Measurements from ENCODE around the gene PEAK1. TPM values are rescaled to one million over a fixed set of nuclear protein-coding genes. Genes with fewer than 3 reads are reported as not detected.

Gene PEAK1
- polyA plus RNA-seq, 2 of the 4 experiments (the other 2 are of a cell fraction): 7.5 to 13.7 TPM

GRCh38 chr15:77436822-77437221 is 16.9 kb upstream of the PEAK1 start:
- no peaks in the 10 kb centered on the region for H3K9me3 ChIP-seq
- no peak for FAIRE-seq
- ATAC-seq: no peak
- POLR2A ChIA-PET: no interaction called here
- TF ChIP-seq RFX5 (IDR thresholded peaks at IDR 0.05): no peak
- no peak for TF ChIP-seq EP300 (IDR thresholded peaks at IDR 0.05)
- no peak for TF ChIP-seq ATOH8 (CRISPR knock-in tag; IDR thresholded peaks at IDR 0.05; ENCODE audit: low read depth)
- no peak for TF ChIP-seq CEBPB (IDR thresholded peaks at IDR 0.05)
- no peak for TF ChIP-seq MAX (IDR thresholded peaks at IDR 0.05)
- no peak for TF ChIP-seq EHMT2 (IDR thresholded peaks at IDR 0.05; ENCODE audit: low read depth)
- no peak for TF ChIP-seq ZNF302 (CRISPR knock-in tag; IDR thresholded peaks at IDR 0.05)
- TF ChIP-seq BHLHE40 (IDR thresholded peaks at IDR 0.05; ENCODE audit: low read depth, low read length): no peak
- no peak for TF ChIP-seq KDM5A (IDR thresholded peaks at IDR 0.05)
- TF ChIP-seq MYC (IDR thresholded peaks at IDR 0.05; ENCODE audit: borderline replicate concordance, low read length): no peak
- TF ChIP-seq RARB (CRISPR knock-in tag; IDR thresholded peaks at IDR 0.05): no peak
- TF ChIP-seq EHF (CRISPR knock-in tag; IDR thresholded peaks at IDR 0.05): no peak
- TF ChIP-seq HEYL (CRISPR knock-in tag; IDR thresholded peaks at IDR 0.05): no peak
- TF ChIP-seq E2F6 (IDR thresholded peaks at IDR 0.05; ENCODE audit: borderline replicate concordance, low read depth): no peak
- TF ChIP-seq TP53 (CRISPR knock-in tag; IDR thresholded peaks at IDR 0.05): no peak
- TF ChIP-seq HMGXB4 (CRISPR knock-in tag; IDR thresholded peaks at IDR 0.05; ENCODE audit: borderline replicate concordance): no peak
- no peak for TF ChIP-seq KDM1A (IDR thresholded peaks at IDR 0.05; ENCODE audit: low read depth)
- TF ChIP-seq HOXA7 (CRISPR knock-in tag; IDR thresholded peaks at IDR 0.05): no peak
- DNase-seq (ENCODE audit: low read depth in 1 of 2, low spot score in 1 of 2): no peak
- CTCF ChIA-PET: interaction anchor here (0.9 to 1.3 kb wide), 4 partner anchors 21 to 318 kb away, joined by 3 read pairs; no protein-coding TSS in a partner anchor
- H3K4me3 ChIP-seq: no peak overlapping the region
- H3K4me2 ChIP-seq: no peak overlapping the region
- 96% methylated on average over 2 of the region's 2 CpGs for WGBS (ENCODE audit: missing lambda C conversion rate)
- H3K4me1 ChIP-seq: peaks cover 6% of the 10 kb centered on the region; the same call in 1 of the 3 replicates
- no peak overlapping the region for H3K27ac ChIP-seq

- TF ChIP-seq NPAS2 (CRISPR knock-in tag; IDR thresholded peaks at IDR 0.05; ENCODE audit: borderline replicate concordance): no peak
- no peak for TF ChIP-seq MAFK (IDR thresholded peaks at IDR 0.05; ENCODE audit: partially characterized antibody)
- TF ChIP-seq EP300 (IDR thresholded peaks at IDR 0.05): no peak
- TF ChIP-seq CTCF (IDR thresholded peaks at IDR 0.05): no peak
- TF ChIP-seq ESRRA (IDR thresholded peaks at IDR 0.05; ENCODE audit: borderline replicate concordance, low read length): no peak
- TF ChIP-seq NR3C1 (IDR thresholded peaks at IDR 0.05): no peak
- no peak for TF ChIP-seq RARB (CRISPR knock-in tag; IDR thresholded peaks at IDR 0.05)
- no peak for TF ChIP-seq TP53 (CRISPR knock-in tag; IDR thresholded peaks at IDR 0.05)
- no peak for TF ChIP-seq MYC (IDR thresholded peaks at IDR 0.05; ENCODE audit: borderline replicate concordance, low read length)
- no peak for TF ChIP-seq ELK1 (IDR thresholded peaks at IDR 0.05; ENCODE audit: low read depth, low read length)
- no peak for TF ChIP-seq ZC3H11A (IDR thresholded peaks at IDR 0.05)
- no peak for TF ChIP-seq RAD21 (conservative IDR thresholded peaks at IDR 0.05 in 1 of 2, IDR thresholded peaks at IDR 0.05 in 1 of 2)
- TF ChIP-seq NFE2L2 (conservative IDR thresholded peaks at IDR 0.05; ENCODE audit: low read length): no peak
- CTCF ChIA-PET: interaction anchor here (0.6 to 2.5 kb wide), 2 partner anchors 11 to 28 kb away, joined by 3 to 7 read pairs; no protein-coding TSS in a partner anchor
- 87% methylated on average over 2 of the region's 2 CpGs for WGBS (ENCODE audit: missing lambda C conversion rate)
- no peak overlapping the region for H3K27ac ChIP-seq
- FAIRE-seq (peak; percentile 23), DNase-seq (ENCODE audit: low read depth in 1 of 2, low spot score in 1 of 2) (no peak), ATAC-seq (no peak)
- no peaks in the 10 kb centered on the region for H3K9me3 ChIP-seq
- H3K4me1 ChIP-seq: no peaks in the 10 kb centered on the region
- POLR2A ChIA-PET: interaction anchor here (1.1 kb wide), 1 partner anchor 9 kb away, joined by 4 read pairs; no protein-coding TSS in a partner anchor
- no peak overlapping the region for H3K4me3 ChIP-seq
- H3K4me2 ChIP-seq: no peak overlapping the region
Measured at GRCh38 chr15:77430652-77431051, 10.7 kb upstream of the PEAK1 start.

Measured in A549 (cell line).